Spleen (tissue), 7 donors: ENCODE data around the gene MST1.

ENCODE experiments used
- POLR2A ChIP-seq, 3 donors: fragments of 450-650 bp; IDR thresholded peaks; one replicate each; pipeline ENCODE4 v1.5.1; 2017; ENCODE audit warnings: antibody characterized with exemption in 3 of 3, mild to moderate bottlenecking in 1 of 3
- POLR2AphosphoS5 ChIP-seq, 3 donors: sonication (generic); formaldehyde crosslinking; IDR thresholded peaks; one replicate each; pipeline ENCODE4 v1.5.1; 2017; ENCODE audit warnings: antibody characterized with exemption in 3 of 3
- TF ChIP-seq, protein P1 (sequence below), 11 experiments: fragments of 200-600 bp in 7 of 11; fragments of 450-650 bp in 4 of 11; sonication (generic) in 4 of 11; IDR thresholded peaks in 8 of 11; conservative IDR thresholded peaks in 3 of 11; 1 replicate in 7 of 11; 2 replicates in 4 of 11; pipeline versions ENCODE4 v1.4.0 to v1.8.0; 2016 to 2021; ENCODE audit warnings: antibody characterized with exemption in 11 of 11, inconsistent platforms in 4 of 11, mild to moderate bottlenecking in 1 of 11
- donor health status: DM: no; HTN: no; CAD: no; lungs with moderate emphysema.
- donor health status: DM: no; HTN: no; CAD: no.
- donor health status: DM: no; HTN: no; CAD: no.

GRCh38 chr3:49723628-49724551, 34.6 kb upstream of the MST1 start, which contains the start of gene GMPPB:
- TF ChIP-seq, protein P1, sequence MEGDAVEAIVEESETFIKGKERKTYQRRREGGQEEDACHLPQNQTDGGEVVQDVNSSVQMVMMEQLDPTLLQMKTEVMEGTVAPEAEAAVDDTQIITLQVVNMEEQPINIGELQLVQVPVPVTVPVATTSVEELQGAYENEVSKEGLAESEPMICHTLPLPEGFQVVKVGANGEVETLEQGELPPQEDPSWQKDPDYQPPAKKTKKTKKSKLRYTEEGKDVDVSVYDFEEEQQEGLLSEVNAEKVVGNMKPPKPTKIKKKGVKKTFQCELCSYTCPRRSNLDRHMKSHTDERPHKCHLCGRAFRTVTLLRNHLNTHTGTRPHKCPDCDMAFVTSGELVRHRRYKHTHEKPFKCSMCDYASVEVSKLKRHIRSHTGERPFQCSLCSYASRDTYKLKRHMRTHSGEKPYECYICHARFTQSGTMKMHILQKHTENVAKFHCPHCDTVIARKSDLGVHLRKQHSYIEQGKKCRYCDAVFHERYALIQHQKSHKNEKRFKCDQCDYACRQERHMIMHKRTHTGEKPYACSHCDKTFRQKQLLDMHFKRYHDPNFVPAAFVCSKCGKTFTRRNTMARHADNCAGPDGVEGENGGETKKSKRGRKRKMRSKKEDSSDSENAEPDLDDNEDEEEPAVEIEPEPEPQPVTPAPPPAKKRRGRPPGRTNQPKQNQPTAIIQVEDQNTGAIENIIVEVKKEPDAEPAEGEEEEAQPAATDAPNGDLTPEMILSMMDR (IDR thresholded peaks at IDR 0.05 in 8 of 11, conservative IDR thresholded peaks at IDR 0.05 in 3 of 11) = peak in 2 of 11 experiments; percentile 19 to 30
- peak in 1 of 3 donors; percentile 17 for TF ChIP-seq POLR2A (IDR thresholded peaks at IDR 0.05)
- peak; percentile 95 to 98 (median 95) for TF ChIP-seq POLR2AphosphoS5 (IDR thresholded peaks at IDR 0.05)
